ENCODE data around the gene MCC.
A peak's percentile ranks its signal among the peaks of the same experiment; 100 is the strongest.

MCC gene

DNA sequence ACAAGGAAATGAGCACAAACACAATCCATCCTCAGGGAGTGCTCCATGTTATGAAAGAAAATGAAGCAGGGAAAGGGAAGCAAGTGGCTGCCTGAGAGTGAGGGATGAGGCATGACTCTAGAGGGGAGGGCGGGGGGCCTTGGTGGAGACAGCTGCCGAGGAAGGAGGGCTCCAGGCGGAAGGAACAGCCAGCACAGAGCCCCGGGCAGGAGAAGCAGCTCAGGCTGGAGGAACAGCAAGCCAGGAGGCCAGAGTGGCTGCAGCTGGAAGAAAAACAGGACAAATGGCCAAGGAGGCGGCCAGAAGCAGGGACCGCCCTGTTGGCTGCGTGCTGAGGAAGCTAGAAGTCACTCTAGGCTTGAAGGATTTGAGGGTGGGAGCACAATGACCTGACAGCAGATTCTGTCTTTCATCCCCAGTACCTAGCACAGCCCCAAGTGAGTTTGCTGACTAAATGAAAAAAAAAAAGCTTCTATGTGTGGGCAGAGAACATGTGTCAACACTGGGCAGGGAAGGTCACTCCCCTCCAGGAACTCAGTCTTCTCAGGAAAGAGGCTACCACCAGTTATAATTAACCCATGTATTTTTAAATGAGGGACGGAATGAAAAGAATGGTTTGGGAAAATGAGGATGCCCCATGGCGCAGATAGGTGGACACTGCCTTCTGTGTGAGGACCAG is 368.9 kb downstream of the MCC start:
- peak; percentile 9 for DNase-seq (ENCODE audit: low read depth)
- no peak overlapping the region for H3K4me3 ChIP-seq (ENCODE audit: low read length)
- TF ChIP-seq, protein P1, sequence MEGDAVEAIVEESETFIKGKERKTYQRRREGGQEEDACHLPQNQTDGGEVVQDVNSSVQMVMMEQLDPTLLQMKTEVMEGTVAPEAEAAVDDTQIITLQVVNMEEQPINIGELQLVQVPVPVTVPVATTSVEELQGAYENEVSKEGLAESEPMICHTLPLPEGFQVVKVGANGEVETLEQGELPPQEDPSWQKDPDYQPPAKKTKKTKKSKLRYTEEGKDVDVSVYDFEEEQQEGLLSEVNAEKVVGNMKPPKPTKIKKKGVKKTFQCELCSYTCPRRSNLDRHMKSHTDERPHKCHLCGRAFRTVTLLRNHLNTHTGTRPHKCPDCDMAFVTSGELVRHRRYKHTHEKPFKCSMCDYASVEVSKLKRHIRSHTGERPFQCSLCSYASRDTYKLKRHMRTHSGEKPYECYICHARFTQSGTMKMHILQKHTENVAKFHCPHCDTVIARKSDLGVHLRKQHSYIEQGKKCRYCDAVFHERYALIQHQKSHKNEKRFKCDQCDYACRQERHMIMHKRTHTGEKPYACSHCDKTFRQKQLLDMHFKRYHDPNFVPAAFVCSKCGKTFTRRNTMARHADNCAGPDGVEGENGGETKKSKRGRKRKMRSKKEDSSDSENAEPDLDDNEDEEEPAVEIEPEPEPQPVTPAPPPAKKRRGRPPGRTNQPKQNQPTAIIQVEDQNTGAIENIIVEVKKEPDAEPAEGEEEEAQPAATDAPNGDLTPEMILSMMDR (conservative IDR thresholded peaks at IDR 0.05; ENCODE audit: low read length): no peak

DNA sequence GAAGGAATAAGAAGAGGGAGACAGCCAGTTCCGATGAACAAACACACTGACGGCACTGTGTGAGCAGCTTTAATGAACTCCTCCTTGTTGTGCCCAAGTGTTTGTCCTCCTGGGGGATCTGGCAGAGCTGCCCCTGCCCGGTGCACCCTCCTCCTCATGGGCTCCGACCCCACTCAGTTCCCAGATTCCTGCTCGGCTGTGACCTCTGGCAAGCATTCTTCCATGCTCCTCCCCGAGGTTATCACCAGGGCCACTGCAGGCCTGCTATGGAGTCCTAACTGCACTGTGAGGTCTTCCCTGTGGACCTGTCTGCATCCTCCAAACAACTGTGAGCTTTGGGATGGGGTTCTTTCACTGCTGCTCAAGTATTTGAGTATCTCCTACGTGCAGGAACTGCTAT is 369.5 kb downstream of the MCC start:
- TF ChIP-seq, protein P1 (conservative IDR thresholded peaks at IDR 0.05; ENCODE audit: low read length): no peak
- no peak for DNase-seq (ENCODE audit: low read depth)
- H3K4me3 ChIP-seq (ENCODE audit: low read length): no peak overlapping the region

DNA sequence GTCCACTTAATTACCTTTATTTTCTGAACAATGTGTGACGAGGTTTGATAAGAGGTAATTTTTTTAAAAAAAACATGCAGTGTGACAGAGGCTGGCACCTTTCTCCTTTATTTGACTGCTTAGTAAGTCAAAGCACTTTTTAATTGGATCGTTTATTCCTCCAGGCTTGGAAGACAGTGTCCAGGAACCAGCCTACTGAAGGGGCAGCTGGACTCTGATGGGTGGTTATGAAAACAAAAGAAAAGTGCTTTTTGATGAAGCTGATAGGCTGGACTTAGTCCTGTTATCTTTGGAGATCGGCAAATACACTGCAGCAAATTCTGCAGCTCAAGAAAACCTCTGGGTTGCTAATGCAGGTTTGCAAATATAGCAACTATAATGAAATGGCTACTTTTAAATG is 370.0 kb downstream of the MCC start:
- TF ChIP-seq, protein P1 (conservative IDR thresholded peaks at IDR 0.05; ENCODE audit: low read length): no peak
- H3K4me3 ChIP-seq (ENCODE audit: low read length): no peak overlapping the region
- DNase-seq (ENCODE audit: low read depth): no peak

DNA sequence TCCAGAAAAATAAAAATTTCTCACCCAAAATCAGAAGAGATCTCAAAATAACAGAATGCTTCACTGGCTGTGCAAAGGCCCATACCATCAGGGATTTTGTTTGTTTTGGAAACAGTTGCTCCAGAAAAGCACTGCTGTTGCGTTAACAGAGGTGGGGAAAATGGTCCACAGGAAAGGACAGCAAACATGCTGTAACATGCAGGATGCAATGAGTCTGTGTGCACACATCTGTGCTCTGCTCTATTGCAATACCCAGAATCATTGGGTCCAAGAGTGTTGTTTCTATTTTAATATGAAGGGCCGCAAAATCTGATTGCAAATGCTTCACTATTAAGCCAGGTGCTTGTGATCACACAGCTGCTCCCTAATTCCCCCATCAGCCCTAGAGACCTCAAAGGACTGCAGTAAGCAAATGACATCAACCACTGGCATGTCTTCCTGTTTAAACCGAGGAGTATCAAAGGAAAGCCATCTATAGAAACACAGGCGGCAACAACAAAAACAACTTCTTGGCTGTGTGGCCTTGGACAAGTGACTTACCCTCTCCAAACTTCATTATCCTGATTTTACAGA is 370.6 kb downstream of the MCC start:
- DNase-seq (ENCODE audit: low read depth): no peak
- TF ChIP-seq, protein P1 (conservative IDR thresholded peaks at IDR 0.05; ENCODE audit: low read length): no peak
- H3K4me3 ChIP-seq (ENCODE audit: low read length): no peak overlapping the region

DNA sequence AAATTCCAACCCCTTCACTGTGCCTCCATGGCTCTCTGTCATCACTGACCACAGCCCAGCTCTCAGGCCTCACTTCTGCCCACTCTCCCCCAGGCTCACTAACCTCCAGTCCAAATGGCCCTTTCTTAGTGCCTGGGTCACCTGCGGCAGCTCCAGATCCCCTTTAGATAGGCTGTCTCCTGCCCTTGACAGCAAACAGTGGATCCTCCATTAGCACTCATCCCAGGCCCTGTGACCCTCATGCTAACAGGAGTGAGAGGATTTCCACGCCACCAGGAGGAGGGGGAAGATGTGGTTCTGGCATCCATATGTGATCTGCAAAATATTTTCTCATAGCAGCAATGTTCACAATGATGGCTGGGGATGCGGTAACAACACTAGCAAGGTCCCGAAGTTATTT is 372.3 kb downstream of the MCC start:
- TF ChIP-seq, protein P1 (conservative IDR thresholded peaks at IDR 0.05; ENCODE audit: low read length): no peak
- no peak overlapping the region for H3K4me3 ChIP-seq (ENCODE audit: low read length)
- DNase-seq (ENCODE audit: low read depth): no peak

DNA sequence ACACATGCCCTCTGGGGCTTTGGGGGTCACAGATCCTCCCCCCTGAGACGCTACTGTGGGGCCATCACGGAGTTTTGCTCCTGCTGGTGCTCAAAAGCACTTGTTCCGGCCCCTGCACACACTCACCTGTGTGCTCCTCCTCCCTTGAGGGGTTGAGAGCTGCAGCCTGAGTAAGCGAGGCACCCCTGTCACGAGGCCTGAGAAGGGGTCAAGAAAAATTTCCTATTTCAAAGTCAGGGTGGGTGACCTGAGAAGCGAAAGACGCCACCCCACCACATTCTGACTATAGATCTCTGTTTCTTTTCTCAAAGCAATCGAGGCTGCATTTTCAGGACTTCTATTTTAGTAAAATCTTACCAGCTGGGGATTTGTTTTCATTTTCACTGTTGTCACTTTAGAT is 373.2 kb downstream of the MCC start:
- DNase-seq (ENCODE audit: low read depth): no peak
- no peak overlapping the region for H3K4me3 ChIP-seq (ENCODE audit: low read length)
- TF ChIP-seq, protein P1 (conservative IDR thresholded peaks at IDR 0.05; ENCODE audit: low read length): no peak

DNA sequence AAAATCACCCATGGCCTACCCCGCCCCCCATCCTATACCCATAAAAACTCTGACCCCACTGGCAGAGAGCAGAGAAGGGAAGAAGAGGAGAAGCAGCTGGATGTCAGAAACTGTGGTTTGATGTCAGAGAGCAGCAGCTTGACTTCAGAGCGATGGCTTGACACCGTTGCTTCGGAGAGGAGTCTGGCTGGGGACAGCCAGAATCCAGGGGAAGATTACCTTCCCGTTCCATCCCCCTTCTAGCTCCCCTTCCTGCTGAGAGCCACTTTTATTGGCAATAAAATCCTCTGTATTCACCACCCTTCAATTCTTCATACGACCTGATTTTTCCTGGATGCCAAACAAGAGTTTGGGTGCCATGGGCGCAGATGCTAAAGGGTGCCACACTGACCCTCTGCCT is 373.7 kb downstream of the MCC start:
- TF ChIP-seq, protein P1 (conservative IDR thresholded peaks at IDR 0.05; ENCODE audit: low read length): no peak
- H3K4me3 ChIP-seq (ENCODE audit: low read length): no peak overlapping the region
- no peak for DNase-seq (ENCODE audit: low read depth)

Measured in AG10803 (cell line).